Fibroblast of lung (primary cell): ENCODE results near the gene PRPF6.

Source experiments
- EZH2 ChIP-seq: IDR thresholded peaks from 2 replicates; pipeline ENCODE4 v1.5.1; 2012; ENCODE audit warnings: low read length, control low read depth, mild to moderate bottlenecking; ENCODE audit errors: missing control alignments
- TF ChIP-seq, protein P1 (sequence below), 2 donors: IDR thresholded peaks in 1 of 2; conservative IDR thresholded peaks in 1 of 2; 1 replicate in 1 of 2; 2 replicates in 1 of 2; pipeline ENCODE4 v1.5.1; 2011 to 2012; ENCODE audit warnings: low read length in 2 of 2, control low read depth in 1 of 2, inconsistent platforms in 1 of 2, low read depth in 1 of 2, mild to moderate bottlenecking in 1 of 2

DNA sequence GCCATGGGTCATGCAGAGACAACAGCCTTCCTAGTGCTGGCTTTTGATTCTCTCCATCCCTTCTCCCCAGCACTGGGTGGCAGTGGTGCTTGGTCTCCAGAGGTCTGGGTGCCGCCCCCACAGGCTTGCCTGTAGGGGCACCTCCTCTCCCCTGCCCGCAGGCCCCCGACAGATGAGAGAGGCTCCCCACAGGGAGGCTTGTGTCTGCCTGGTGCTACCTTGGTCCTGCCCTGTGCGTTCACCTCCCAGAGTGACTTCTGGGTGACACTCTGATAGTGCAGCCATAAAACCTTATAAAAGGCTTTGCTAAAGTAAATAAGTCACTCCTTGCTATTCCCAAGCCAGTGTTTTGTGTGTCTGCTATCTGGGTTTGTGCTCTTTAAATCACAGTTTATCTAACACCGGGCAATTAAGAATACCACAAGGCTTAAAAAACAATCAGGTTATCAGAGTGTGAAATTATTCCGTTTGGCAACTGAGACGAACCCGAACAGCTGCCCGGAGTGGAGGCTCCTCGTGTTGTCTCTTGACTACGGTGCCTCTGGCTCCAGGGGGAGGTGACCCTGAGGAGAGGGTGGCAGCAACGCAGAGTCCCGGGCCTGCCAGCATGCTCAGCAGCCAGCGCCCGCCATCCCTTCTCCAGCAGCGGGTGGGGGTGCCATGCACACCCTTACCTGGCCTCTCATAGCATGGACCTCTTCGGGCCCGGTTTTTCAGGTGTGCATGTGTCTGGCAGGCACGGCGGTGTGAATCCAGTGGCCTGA is 49.6 kb downstream of the PRPF6 start:
- TF ChIP-seq, protein P1, sequence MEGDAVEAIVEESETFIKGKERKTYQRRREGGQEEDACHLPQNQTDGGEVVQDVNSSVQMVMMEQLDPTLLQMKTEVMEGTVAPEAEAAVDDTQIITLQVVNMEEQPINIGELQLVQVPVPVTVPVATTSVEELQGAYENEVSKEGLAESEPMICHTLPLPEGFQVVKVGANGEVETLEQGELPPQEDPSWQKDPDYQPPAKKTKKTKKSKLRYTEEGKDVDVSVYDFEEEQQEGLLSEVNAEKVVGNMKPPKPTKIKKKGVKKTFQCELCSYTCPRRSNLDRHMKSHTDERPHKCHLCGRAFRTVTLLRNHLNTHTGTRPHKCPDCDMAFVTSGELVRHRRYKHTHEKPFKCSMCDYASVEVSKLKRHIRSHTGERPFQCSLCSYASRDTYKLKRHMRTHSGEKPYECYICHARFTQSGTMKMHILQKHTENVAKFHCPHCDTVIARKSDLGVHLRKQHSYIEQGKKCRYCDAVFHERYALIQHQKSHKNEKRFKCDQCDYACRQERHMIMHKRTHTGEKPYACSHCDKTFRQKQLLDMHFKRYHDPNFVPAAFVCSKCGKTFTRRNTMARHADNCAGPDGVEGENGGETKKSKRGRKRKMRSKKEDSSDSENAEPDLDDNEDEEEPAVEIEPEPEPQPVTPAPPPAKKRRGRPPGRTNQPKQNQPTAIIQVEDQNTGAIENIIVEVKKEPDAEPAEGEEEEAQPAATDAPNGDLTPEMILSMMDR (conservative IDR thresholded peaks at IDR 0.05 in 1 of 2, IDR thresholded peaks at IDR 0.05 in 1 of 2; ENCODE audit: low read depth in 1 of 2, low read length in 2 of 2), result no peak
- no peak for TF ChIP-seq EZH2
